AG04449 (cell line): ENCODE measurements around the gene NFAT5.
"Not testable (repeated sequence)": the region's sequence is repeated elsewhere in the genome, so short reads cannot be mapped to it uniquely, and the experiment has no call there.

Experiments used
- CTCF ChIA-PET: fragments of 350-600 bp; formaldehyde crosslinking; extraction: SDS; loops from one replicate; lab custom pipeline; 2021; ENCODE audit warnings: antibody characterized with exemption; lab: Yijun Ruan, JAX
- POLR2A ChIA-PET: fragments of 400-600, 350-600 bp; formaldehyde crosslinking; extraction: SDS; loops from one replicate; lab custom pipeline; 2020; ENCODE audit warnings: antibody characterized with exemption, inconsistent platforms; lab: Yijun Ruan, JAX
- DNase-seq: peaks from one replicate; pipeline ENCODE4 v3.0.0-alpha.2; 2010; ENCODE audit warnings: low read depth, low spot score
- H3K4me3 ChIP-seq: 2 replicates; pipeline ENCODE4 v1.5.1; 2011; ENCODE audit warnings: low read depth, mild to moderate bottlenecking, control low read depth, low read length
- CTCF ChIP-seq: IDR thresholded peaks from one replicate; pipeline ENCODE4 v1.5.1; 2011; ENCODE audit warnings: mild to moderate bottlenecking, moderate library complexity, low read length, control low read depth, inconsistent platforms; ENCODE audit not compliant: insufficient read depth; ENCODE audit errors: missing control alignments

NFAT5 gene

GRCh38 chr16:69724414-69724873 is 158.7 kb downstream of the NFAT5 start:
- POLR2A ChIA-PET, result interaction anchor here (0.6 kb wide), 1 partner anchor 13 kb away, joined by 4 read pairs; no protein-coding TSS in a partner anchor
- TF ChIP-seq CTCF, result no peak
- CTCF ChIA-PET, result interaction anchor here (1.1 to 9.6 kb wide), 5 partner anchors 11 to 206 kb away, joined by 3 to 69 read pairs (median 6); partner anchors contain the start of gene NOB1
- no peak for DNase-seq
- peak overlapping the region; percentile 18 for H3K4me3 ChIP-seq

DNA sequence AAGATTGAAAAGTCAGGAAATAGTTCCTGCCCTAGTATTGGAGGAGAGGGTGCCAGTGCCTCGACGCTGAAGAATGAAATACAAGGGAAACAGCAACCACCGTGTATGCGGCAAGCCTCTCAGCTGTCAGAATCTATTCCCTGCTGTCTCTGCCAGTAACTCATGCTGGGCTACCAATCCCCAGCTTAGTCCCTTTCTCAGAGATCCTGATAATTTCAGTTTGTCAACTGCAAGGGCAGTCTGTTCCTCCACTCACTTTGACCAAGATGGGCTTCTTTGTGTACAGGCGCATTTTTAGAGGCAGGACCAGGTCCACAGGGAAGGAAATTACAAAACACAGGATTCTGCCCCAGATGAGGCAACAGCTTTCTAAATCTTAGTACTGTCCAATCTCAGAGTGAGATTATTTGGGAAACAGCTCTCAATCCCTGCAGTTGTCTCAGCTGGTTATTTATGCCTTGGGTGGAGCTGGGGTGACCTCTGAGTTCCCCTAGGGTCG is 159.3 kb downstream of the NFAT5 start:
- no peak for DNase-seq
- H3K4me3 ChIP-seq, result peak overlapping the region; percentile 68
- CTCF ChIA-PET, result interaction anchor here (1.1 to 9.6 kb wide), 6 partner anchors 12 to 329 kb away, joined by 3 to 69 read pairs (median 5); partner anchors contain the start of gene NOB1
- POLR2A ChIA-PET, result no interaction called here
- no peak for TF ChIP-seq CTCF

DNA sequence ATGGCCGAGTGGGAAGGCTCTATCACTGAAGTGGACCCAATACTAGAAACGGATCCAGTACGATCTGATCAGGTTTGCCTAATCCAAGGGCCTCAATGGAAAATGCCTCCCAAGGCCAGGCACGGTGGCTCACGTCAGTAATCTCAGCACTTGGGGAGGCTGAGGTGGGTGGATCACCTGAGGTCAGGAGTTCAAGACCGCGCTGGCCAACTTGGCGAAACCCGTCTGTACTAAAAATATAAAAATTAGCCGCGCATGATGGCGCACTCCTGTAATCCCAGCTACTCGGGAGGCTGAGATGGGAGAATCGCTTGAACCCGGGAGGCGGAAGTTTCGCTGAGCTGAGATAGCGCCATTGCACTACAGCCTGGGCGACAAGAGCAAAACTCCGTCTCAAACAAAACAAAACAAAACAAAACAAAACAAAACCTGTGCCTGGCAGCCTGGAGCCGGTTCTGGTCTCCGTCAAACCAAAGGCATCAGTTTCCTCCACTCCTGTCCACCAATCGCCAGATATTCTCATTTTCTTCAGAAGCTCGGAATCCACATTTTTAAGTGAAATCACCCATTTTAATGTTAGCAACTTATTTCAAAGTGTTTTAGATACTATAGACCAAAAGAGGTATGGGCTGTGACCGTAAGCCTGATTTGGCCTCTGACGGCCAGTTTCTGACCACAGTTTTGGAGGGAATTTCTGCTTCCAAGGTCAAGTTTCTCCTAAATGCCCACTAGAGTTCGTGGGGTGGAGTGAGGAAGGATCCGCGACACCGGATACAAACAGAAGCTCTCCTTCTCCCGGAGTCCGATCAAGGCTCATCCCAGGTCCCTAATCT is 159.9 kb downstream of the NFAT5 start:
- H3K4me3 ChIP-seq, result peak overlapping the region; percentile 68
- ChIA-PET POLR2A (interaction anchor here (0.6 to 3.4 kb wide), 6 partner anchors 8 to 330 kb away, joined by 3 to 11 read pairs (median 4); partner anchors contain the start of gene NOB1), CTCF (interaction anchor here (0.7 to 9.6 kb wide), 10 partner anchors 8 to 330 kb away, joined by 3 to 69 read pairs (median 4); partner anchors contain the start of gene NOB1)
- no peak for TF ChIP-seq CTCF
- no peak for DNase-seq

DNA sequence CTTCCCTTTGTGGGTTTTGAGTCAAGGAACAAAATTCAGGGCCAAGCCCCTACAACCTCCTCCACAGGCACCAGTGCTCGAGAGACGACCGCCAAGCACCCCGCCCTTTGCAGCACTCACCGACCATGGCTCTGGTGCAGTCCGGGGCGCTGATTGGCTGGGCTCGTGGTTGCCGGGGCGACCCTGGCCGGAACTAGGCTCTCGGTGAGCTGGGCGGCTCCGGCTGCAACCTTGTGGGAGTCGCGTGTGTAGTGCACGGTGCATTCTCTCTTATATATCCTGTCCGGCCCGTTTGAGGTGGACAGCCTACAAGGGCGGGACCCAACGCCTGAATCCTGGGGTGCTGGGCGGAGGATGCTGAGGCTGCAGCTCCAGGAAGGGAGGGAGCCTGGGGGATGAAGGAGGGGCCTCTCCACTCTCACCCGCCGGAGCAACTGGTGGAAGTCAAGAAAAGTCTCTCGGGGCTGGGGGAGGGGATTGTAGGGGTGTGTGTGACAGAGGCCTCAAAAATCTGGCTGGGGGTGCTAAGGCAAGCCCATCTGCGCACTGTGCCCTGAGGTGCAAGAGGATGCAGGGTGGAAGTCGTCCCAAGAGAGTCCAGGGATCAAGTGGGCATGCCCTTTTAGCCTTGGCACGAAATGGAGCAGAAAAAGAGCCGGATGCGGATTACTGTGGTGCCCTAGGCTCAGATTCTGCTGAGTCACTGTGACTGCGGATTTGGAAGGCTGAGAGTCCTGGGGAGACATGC is 160.7 kb downstream of the NFAT5 start, which contains the start of gene NQO1:
NQO1 (minus strand) TSS at position 248 of the 748 bp plus-strand sequence; CDS start at position 127, 121 bp downstream.
- CTCF ChIA-PET, result interaction anchor here (0.7 to 9.6 kb wide), 6 partner anchors 9 to 328 kb away, joined by 3 to 69 read pairs (median 3); partner anchors contain the start of gene NOB1
- POLR2A ChIA-PET, result interaction anchor here (0.6 to 3.4 kb wide), 8 partner anchors 9 to 331 kb away, joined by 3 to 11 read pairs (median 4); partner anchors contain the start of gene NOB1
- no peak for TF ChIP-seq CTCF
- H3K4me3 ChIP-seq, result peak within 1 kb of the TSS; percentile 68
- DNase-seq, result peak; percentile 75

DNA sequence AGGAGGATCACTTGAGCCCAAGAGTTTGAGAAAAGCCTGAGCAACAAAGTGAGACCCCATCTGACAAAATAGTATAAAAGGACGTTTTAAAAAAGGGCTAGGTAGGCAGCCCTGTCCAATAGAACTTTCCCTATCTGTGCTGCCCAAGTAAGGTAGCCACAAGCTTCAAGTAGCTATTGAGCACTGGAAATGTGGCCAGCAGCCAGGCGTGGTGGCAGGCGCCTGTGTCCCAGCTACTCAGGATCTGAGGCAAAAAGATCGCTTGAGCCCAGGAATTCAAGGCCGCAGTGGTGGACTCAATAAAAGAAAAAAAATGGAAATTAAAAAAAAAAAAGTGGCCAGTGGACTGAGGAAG is 162.1 kb downstream of the NFAT5 start:
- no peak for DNase-seq
- TF ChIP-seq CTCF, result no peak
- POLR2A ChIA-PET, result interaction anchor here (1.1 to 3.4 kb wide), 2 partner anchors 13 to 26 kb away, joined by 3 to 11 read pairs; partner anchors contain the start of gene NOB1
- no peak overlapping the region for H3K4me3 ChIP-seq
- CTCF ChIA-PET, result interaction anchor here (1.4 to 9.6 kb wide), 3 partner anchors 19 to 332 kb away, joined by 6 to 69 read pairs (median 6); partner anchors contain the start of gene NOB1

DNA sequence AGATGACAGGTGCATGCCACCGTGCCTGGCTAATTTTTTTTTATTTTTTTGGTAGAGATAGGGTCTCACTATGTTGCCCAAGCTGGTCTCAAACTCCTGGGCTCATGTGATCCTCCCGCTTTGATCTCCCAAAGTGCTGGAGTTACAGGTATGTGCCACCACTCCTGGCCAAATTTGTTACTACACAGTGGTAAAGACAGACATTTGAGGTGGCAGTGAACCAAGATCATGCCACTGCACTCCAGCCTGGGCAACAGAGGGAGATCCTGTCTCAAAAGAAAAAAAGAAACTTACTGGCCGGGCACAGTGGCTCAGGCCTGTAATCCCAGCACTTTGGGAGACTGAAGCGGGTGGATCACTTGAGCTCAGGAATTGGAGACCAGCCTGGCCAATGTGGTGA is 163.3 kb downstream of the NFAT5 start:
- ChIA-PET CTCF (interaction anchor here (1.7 to 9.6 kb wide), 2 partner anchors 20 to 25 kb away, joined by 6 to 69 read pairs; partner anchors contain the start of gene NOB1), POLR2A (interaction anchor here (3.4 kb wide), 1 partner anchor 25 kb away, joined by 11 read pairs; the partner anchor contains the start of gene NOB1)
- not testable (repeated sequence) for DNase-seq, H3K4me3 ChIP-seq

GRCh38 chr16:69731280-69731679 is 165.5 kb downstream of the NFAT5 start:
- not testable (repeated sequence) for DNase-seq, H3K4me3 ChIP-seq
- POLR2A ChIA-PET, result interaction anchor here (0.6 kb wide), 1 partner anchor 91 kb away, joined by 3 read pairs; no protein-coding TSS in a partner anchor
- CTCF ChIA-PET, result interaction anchor here (2.1 kb wide), 1 partner anchor 23 kb away, joined by 8 read pairs; the partner anchor contains the start of gene NOB1
